ENCODE results near the gene SPATA21.

SPATA21 gene

GRCh38 chr1:16451841-16452528, 14.8 kb upstream of the SPATA21 start:
- in situ Hi-C loops (cut with HindIII; ENCODE audit: low sequenced_read_pairs) = no loop called here

DNA sequence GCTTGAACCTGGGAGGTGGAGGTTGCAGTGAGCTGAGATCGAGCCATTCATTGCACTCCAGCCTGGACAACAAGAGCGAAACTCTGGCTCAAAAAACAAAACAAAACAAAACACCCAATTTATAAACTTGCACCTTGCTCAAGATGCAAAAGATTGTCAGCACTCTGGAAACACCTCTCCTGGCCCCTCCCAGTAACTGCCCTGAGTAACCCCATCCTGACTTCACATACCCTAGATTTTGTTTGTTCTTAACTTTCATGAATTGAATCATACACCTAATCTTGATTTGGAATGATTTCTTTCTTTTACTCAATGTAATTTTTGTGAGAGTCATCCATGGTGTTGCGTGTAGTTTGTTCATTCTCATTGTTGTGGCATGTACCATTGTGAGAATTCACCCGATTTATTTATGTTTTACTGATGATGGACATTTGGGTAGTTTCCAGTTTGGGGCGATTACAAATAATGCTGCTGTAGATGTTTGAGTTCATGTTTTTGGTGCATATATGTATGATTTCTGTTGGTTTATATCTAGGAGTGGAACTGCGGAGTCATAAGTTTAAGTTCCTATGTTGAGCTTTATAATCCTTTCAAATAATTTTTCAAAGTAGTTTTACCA, 13.7 kb upstream of the SPATA21 start:
- in situ Hi-C loops (cut with HindIII; ENCODE audit: low sequenced_read_pairs) = no loop called here

GRCh38 chr1:16449666-16450065, 12.4 kb upstream of the SPATA21 start:
- in situ Hi-C loops (cut with HindIII; ENCODE audit: low sequenced_read_pairs) = no loop called here

DNA sequence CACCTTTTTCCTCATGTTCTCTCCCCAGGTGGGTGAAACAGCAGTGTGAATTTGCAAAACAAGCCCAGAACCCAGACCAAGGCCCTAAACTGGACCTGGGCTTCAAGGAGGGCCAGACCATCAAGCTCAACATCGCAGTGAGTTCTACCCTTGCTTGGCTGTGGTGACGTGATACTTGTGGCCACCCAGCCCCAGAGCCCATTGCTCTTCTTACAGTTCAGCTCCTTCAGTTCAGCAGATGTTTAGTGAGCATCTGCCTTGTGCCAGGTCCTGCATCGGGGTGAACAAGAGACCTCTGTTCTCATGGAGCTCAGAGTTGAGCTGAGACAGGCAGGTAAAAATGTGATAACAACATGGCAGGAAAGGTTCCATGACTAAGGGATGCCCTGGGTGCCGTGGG, 11.8 kb upstream of the SPATA21 start:
- in situ Hi-C loops (cut with HindIII; ENCODE audit: low sequenced_read_pairs) = no loop called here

DNA sequence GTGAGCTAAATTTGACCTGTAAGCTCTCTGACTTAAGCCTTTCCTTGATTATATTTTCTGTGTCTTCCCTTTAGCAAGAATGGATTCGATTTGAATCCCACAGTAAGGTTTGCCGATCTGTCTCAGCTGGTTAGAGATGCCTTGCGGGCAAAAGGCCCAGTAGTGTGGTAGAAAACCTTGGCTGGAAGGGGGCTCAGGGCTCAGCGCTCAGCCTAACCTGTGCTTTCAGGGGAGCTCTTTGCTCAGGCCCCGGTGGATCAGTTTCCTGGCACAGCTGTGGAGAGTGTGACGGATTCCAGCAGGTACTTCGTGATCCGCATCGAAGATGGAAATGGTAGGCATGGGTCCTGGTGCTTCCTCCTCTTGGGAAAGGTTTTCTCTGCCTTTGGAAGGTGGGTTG, 10.4 kb upstream of the SPATA21 start:
- in situ Hi-C loops (cut with HindIII; ENCODE audit: low sequenced_read_pairs) = no loop called here

GRCh38 chr1:16446116-16446515, 8.9 kb upstream of the SPATA21 start:
- in situ Hi-C loops (cut with HindIII; ENCODE audit: low sequenced_read_pairs) = no loop called here

DNA sequence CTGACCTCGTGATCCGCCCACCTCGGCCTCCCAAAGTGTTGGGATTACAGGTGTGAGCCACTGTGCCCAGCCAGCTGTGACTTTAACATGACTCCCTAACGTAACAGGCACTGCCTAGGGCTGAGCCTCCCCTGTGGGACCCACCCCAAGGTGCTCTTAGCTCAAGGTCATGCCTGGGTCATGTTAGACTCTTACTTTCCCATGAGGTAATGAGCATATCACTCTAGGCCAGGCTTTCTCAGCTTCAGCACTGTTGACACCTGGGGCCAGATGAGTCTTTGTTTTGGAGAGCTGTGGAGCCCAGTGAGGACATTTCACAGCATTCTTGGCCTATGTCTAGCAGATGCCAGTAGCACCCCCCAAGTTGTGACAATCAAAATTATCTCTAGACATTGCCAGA, 7.8 kb upstream of the SPATA21 start:
- in situ Hi-C loops (cut with HindIII; ENCODE audit: low sequenced_read_pairs) = no loop called here

DNA sequence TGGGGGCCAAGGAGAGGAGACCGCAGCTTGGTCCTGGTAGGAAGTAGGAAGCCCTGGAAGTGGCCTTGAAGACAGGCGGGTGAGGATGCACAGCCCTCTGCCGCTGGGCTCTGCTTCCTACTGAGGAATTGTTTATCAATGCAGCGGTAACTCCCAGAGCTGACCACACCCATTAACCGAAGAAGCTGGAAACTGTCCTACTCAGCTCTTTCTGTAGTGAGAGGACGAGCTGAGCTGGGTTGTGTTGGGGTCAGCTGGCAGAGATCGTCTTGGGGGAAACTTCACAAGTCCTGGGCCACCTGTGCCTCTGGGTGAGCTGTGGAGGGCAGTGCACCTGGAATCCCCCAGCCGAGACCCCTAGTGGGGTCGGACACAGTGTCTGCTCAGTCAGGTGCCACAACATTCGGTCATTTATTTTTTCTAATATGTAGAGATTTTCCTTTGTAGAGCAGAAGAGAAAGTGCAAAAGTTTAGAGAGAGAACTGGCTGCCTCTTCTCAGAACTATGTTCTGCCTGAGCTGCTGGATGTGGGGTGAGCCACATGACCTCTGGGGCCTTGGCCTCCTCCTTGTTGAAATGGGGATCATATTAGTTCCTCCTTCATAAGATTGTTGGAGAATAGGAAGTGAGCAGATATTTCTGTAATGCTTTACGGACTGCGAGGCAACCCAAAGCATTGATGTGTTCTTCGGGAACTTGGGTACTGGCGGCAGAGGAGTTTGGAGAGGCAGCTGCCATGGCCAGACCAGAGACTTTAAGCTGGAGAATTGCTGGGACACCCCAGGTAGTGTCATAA, 6.9 kb upstream of the SPATA21 start:
- in situ Hi-C loops (cut with HindIII; ENCODE audit: low sequenced_read_pairs) = no loop called here

DNA sequence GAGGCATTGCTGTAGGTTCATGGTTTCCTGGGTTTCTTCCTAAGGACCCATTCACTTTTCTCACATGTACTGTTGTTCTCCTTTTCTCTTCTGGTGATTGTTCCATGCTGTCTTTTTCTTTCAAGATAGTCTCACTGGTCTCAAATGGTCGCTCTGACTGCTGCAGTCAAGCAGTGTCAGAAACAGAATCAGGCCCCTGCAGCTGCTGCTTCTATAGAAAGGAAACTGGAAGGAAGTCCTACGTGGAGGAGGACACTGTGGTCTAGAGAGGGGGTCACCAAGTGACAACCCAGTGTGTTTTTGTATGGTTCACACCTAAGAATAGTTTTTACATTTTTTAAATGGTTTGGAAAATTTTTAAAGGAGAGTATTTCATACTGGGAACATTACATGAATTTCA, 5.7 kb upstream of the SPATA21 start:
- in situ Hi-C loops (cut with HindIII; ENCODE audit: low sequenced_read_pairs) = no loop called here

- in situ Hi-C loops (cut with HindIII; ENCODE audit: low sequenced_read_pairs) = no loop called here
Measured at GRCh38 chr1:16442265-16442664, 5.0 kb upstream of the SPATA21 start.

GRCh38 chr1:16441282-16441665, 4.0 kb upstream of the SPATA21 start:
- in situ Hi-C loops (cut with HindIII; ENCODE audit: low sequenced_read_pairs) = no loop called here

DNA sequence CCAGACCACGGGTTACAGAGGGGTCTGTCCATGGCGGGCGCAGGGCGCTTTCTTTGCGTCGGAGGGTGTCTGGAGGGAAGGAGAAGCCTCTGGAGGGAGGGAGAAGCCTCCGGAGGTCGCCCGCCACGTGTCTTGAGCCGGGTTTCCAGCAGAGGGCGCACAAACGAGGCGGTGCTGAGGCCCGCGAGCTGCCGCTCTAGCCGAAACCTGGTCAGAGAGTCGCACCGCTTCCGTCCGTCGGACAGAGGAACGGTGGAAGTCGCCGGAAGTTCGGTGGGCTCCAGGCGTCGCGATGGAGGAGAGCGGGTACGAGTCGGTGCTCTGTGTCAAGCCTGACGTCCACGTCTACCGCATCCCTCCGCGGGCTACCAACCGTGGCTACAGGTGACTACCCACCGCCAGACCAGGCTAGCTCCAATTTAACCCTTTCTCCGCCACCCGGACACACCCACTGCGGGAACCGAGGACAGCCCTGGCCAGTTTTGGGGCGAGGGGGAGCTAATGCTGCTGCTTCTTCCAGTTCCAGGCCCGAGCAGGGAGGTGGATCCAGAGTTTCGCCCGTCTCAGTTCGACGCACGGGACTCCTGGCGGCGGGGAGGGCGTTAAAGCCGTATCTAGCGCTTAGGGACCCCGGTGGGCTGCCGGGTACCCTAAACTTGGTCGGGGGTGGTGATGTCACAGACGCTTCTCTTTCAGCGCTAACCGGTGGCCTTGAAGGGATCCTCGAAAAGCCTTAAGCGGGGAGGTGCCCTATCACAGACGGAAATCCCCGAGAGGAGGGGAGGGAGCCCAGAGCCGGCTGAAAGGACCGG, 3.5 kb upstream of the SPATA21 start, which contains the start of gene NECAP2:
TSS of gene NECAP2 (plus strand) at position 255 of the 812 bp plus-strand sequence. CDS start at position 293, 38 bp downstream.
- in situ Hi-C loops (cut with HindIII; ENCODE audit: low sequenced_read_pairs) = no loop called here

DNA sequence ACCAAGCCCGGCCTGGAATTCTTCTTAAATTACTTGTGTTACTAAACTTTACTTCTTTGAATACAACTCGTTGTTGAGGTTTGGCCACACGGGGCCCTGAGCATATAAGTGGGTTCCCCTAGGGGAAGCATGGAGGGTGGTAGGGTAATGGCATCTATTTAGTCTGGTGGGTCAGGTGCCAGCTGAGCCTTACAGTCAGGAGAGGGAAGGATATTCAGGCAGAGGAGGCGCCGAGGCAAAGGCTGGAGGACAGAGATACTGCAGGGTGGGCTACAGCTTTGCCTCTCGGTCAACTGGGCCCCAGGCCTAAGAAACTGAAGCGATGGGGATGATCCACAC, 2.9 kb upstream of the SPATA21 start:
- in situ Hi-C loops (cut with HindIII; ENCODE audit: low sequenced_read_pairs) = no loop called here

DNA sequence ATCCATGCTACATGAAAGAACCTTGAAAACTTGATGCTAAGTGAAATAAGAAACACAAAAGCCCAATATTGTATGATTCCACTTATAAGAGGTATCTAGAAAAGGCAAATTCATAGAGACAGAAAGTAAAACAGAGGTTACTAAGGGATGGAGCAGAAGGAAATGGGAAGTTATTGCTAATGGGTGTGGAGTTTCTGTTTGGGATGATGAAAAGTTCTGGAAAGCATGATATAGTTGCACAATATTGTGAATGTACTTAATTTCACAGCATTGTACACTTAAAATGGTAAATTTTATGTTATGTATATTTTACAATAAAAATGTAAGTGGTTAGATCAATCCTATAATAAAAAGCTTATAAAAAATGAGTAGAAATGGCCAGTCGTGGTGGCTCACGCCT, 1.7 kb upstream of the SPATA21 start:
- in situ Hi-C loops (cut with HindIII; ENCODE audit: low sequenced_read_pairs) = no loop called here

DNA sequence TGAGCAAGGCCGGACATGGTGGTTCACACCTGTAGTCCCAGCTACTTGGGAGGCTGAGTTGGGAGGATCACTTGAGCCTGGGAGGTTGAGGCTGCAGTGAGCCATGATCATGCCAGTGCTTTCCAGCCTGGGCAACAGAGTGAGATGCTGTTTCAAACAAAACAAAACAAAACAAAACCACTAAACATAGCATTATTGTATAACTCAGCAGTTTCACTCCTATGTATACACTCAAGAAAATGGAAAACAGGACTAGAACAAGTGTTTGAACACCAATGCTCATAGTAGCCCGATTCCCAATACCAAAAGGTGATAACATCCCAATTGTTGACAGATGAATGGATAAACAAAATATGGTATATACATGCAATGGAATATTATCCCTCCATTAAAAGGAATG, 1.3 kb upstream of the SPATA21 start:
- in situ Hi-C loops (cut with HindIII; ENCODE audit: low sequenced_read_pairs) = no loop called here

DNA sequence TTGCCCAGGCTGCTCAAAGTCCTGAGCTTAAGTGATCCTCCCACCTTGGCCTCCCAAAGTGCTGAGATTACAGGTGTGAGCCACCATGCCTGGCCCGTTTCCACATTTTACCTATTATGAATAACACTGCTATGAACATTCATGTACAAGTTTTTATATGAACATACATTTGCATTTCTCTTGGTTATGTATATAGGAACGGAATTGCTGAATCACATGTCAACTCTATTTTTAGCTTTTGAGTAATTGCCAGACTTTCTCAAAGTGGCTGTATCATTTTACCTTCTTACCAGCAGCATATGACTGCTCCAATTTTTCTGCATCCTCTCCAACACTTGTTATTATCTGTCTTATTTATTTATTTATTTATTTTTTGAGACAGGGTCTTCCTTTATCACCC, 2.7 kb downstream of the SPATA21 start:
- in situ Hi-C loops (cut with HindIII; ENCODE audit: low sequenced_read_pairs) = loop anchor here (5.0 kb wide), 1 partner anchor 42 kb away; no protein-coding TSS in a partner anchor

GRCh38 chr1:16434007-16434406, 3.2 kb downstream of the SPATA21 start:
- in situ Hi-C loops (cut with HindIII; ENCODE audit: low sequenced_read_pairs) = loop anchor here (5.0 kb wide), 1 partner anchor 42 kb away; no protein-coding TSS in a partner anchor

DNA sequence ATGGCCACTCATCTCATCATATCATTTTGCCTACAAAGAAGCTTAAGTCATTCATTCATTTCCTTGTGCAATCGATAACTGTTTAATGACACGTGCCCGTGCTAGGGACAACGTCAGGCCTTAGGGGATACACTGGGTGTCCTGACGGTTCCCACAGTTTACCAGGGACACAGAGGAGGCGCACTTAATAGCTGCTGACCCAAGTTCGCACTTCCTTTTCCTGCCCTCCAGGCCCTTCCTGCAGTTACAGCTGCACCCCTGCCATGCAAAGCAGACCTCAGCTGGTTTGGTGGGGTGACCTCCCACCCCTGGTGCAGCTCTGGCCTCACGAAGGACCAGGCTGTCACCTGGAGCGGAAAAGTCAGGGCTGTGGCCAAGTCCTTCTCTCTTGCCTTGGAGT, 4.2 kb downstream of the SPATA21 start:
- in situ Hi-C loops (cut with HindIII; ENCODE audit: low sequenced_read_pairs) = loop anchor here (5.0 kb wide), 1 partner anchor 41 kb away; no protein-coding TSS in a partner anchor

- in situ Hi-C loops (cut with HindIII; ENCODE audit: low sequenced_read_pairs) = loop anchor here (5.0 kb wide), 1 partner anchor 38 kb away; no protein-coding TSS in a partner anchor
Measured at GRCh38 chr1:16430606-16431005, 6.6 kb downstream of the SPATA21 start.

DNA sequence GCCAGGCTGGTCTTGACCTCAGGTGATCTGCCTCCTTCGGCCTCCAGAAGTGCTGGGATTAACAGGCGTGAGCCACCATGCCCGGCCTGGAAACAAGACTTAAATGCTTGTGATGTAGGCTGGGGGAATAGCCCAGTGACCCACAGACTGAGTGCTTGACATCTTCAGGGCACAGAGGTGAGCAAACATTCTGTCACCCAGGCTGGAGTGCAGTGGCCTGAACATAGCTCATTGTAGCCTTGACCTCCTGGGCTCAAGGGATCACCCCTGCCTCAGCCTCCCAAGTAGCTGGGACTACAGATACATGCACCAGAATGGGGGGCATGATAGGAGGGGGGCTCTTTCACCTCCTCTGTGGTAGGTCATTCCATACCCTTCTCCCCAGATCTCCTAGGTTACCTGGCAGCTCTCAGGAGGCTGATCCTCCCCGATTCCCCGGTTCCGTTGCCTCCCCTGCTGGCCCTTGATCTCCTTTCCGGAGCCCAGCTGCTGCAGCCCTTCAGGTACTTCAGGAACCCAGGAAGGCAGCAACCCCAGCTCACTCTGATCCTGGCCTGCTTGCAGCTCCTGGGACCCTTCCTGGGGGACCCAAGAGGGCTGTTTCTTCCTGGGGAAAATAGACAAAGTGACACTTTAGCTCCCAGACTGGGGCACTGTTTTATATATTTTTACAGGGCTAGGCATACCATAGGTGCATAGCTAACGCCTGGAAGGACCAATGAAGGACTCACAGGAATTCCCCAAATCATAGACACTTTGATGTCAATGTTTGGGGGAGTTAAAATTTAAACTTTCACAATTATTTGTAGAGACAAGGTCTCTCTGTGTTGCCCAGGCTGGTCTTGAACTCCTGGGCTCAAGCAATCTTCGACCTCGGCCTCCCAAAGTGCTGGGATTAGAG, 11.8 kb downstream of the SPATA21 start:
- in situ Hi-C loops (cut with HindIII; ENCODE audit: low sequenced_read_pairs) = no loop called here
